H1 (cell line): Measurements from ENCODE around the gene GALT. TPM values are rescaled to one million over a fixed set of nuclear protein-coding genes. Genes with fewer than 3 reads are reported as not detected.

Experiments used
- TBP ChIP-seq: IDR thresholded peaks from 2 replicates; pipeline ENCODE4 v1.6.1; 2011; ENCODE audit warnings: low read depth, low read length, improper control_type of control experiment
- polyA plus RNA-seq, 7 experiments: library from polyadenylated mRNA; depleted of rRNA in 3 of 7; stranded (reverse) in 5 of 7; unstranded in 2 of 7; fragments of >200 nt in 5 of 7; fragments of 200-250 nt in 2 of 7; gene quantifications; 1 replicate in 5 of 7; 2 replicates in 1 of 7; 4 replicates in 1 of 7; pipeline versions ENCODE4 v1.2.1 to v1.2.3, GENCODE V29; 2011 to 2013; ENCODE audit warnings: missing spikeins in 2 of 7, mixed read lengths in 2 of 7
- total RNA-seq: library from RNA; stranded (reverse); fragmentation: NEBNext Ultra II Directional; extraction: Animal tissue kit (Norgen Biotek cat#: 25700); gene quantifications from 2 replicates; pipeline ENCODE4 v1.2.1, GENCODE V29; 2021

GALT gene
- total and polyA plus RNA-seq, 2 of the 8 experiments (the other 6 are each of a cell fraction or from before 2014, with no cell fraction given), result 21.9 to 50.6 TPM

GRCh38 chr9:34690983-34691935 is 44.8 kb downstream of the GALT start, which contains the start of gene CCL19 (continued):
- TF ChIP-seq TBP, result no peak
